Mesendoderm (in vitro differentiated cells): ENCODE results near the gene ZNF688.
"Not testable (repeated sequence)": the region's sequence is repeated elsewhere in the genome, so short reads cannot be mapped to it uniquely, and the experiment has no call there.

Experiments
- DNase-seq: peaks from one replicate; pipeline ENCODE4 v3.0.0; 2013
- H2AK5ac ChIP-seq: 2 replicates; pipeline ENCODE4 v1.6.1; 2013; ENCODE audit warnings: low read length, inconsistent platforms
- H2BK120ac ChIP-seq: 2 replicates; pipeline ENCODE4 v1.6.1; 2013; ENCODE audit warnings: low read depth, mild to moderate bottlenecking, low read length, moderate library complexity, mixed read lengths
- H2BK15ac ChIP-seq: replicated peaks from 2 replicates; pipeline ENCODE4 v1.6.1; 2013; ENCODE audit warnings: low read depth, mild to moderate bottlenecking, moderate library complexity
- H2BK5ac ChIP-seq: 2 replicates; pipeline ENCODE4 v1.6.1; 2013; ENCODE audit warnings: low read length, inconsistent platforms
- H3K18ac ChIP-seq: 2 replicates; pipeline ENCODE4 v1.6.1; 2013; ENCODE audit warnings: mild to moderate bottlenecking, low read length, mixed read lengths
- H3K23ac ChIP-seq: one replicate; pipeline ENCODE4 v1.6.1; 2013; ENCODE audit warnings: low read length
- H3K27ac ChIP-seq: 2 replicates; pipeline ENCODE4 v1.5.1; 2013; ENCODE audit warnings: low read depth, mild to moderate bottlenecking, inconsistent platforms, low read length, moderate library complexity
- H3K27me3 ChIP-seq: 2 replicates; pipeline ENCODE4 v1.6.1; 2013; ENCODE audit warnings: low read length, control low read depth, mild to moderate bottlenecking, inconsistent platforms; ENCODE audit not compliant: insufficient read depth, poor library complexity
- H3K36me3 ChIP-seq: 2 replicates; pipeline ENCODE4 v1.6.1; 2013; ENCODE audit warnings: low read length, inconsistent platforms; ENCODE audit not compliant: control insufficient read depth, insufficient read depth
- H3K4ac ChIP-seq: one replicate; pipeline ENCODE4 v1.6.1; 2013; ENCODE audit warnings: low read depth, mild to moderate bottlenecking, low read length, moderate library complexity
- H3K4me1 ChIP-seq: 2 replicates; pipeline ENCODE4 v1.6.1; 2013; ENCODE audit warnings: low read depth, low read length, inconsistent platforms; ENCODE audit not compliant: control insufficient read depth
- H3K4me2 ChIP-seq: 2 replicates; pipeline ENCODE4 v1.6.1; 2013; ENCODE audit warnings: low read length
- H3K4me3 ChIP-seq: 2 replicates; pipeline ENCODE4 v1.5.1; 2013; ENCODE audit warnings: mild to moderate bottlenecking, low read length
- H3K56ac ChIP-seq: one replicate; pipeline ENCODE4 v1.6.1; 2013; ENCODE audit warnings: low read length
- H3K79me1 ChIP-seq: 2 replicates; pipeline ENCODE4 v1.6.1; 2013; ENCODE audit warnings: low read length, inconsistent platforms
- H3K79me2 ChIP-seq: 2 replicates; pipeline ENCODE4 v1.6.1; 2013; ENCODE audit warnings: mild to moderate bottlenecking, low read length; ENCODE audit not compliant: control insufficient read depth, insufficient read depth
- H3K9ac ChIP-seq: 2 replicates; pipeline ENCODE4 v1.6.1; 2013; ENCODE audit warnings: low read length, inconsistent platforms
- H4K5ac ChIP-seq: one replicate; pipeline ENCODE4 v1.6.1; 2013; ENCODE audit warnings: low read length
- H4K8ac ChIP-seq: one replicate; pipeline ENCODE4 v1.6.1; 2013; ENCODE audit warnings: low read depth, mild to moderate bottlenecking, control low read depth, low read length, moderate library complexity
- WGBS: extraction: QIAGEN DNeasy Blood & Tissue Kit; methylation state at CpG from one replicate; pipeline ENCODE4 v1.1.7; 2013; ENCODE audit warnings: low lambda C conversion rate, missing lambda C conversion rate; ENCODE audit not compliant: insufficient coverage; ENCODE audit errors: extremely low coverage; 5-methylcytosine and 5-hydroxymethylcytosine counted together

ZNF688 gene

DNA sequence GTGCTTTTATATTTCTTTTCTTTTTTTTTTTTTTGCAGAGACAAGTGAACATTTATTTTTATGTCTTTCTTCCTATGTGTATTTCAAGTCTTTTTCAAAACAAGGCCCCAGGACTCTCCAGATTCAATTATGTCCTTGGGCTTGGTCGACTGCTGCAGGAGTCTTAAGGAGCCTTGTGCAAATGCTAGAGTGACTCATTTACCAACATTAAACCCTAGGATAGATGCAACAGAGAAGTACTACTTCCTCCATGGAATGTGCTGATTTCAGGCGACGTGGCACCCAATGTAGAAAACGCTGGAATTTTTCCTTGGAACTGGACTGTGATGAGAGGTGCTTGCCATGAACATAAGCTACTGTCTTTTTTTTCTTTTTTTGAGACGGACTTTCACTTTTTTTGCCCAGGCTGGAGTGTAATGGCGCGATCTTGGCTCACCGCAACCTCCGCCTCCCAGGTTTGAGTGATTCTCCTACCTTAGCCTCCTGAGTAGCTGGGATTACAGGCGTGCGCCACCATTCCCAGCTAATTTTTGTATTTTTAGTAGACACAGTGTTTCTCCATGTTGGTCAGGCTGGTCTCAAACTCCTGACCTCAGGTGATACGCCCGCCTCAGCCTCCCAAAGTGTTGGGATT is 35.0 kb downstream of the ZNF688 start:
- H3K4ac ChIP-seq, H4K5ac ChIP-seq, H3K4me3 ChIP-seq, DNase-seq, H3K36me3 ChIP-seq, H2BK15ac ChIP-seq, H2AK5ac ChIP-seq, H3K27ac ChIP-seq, H3K23ac ChIP-seq, H3K18ac ChIP-seq, H3K27me3 ChIP-seq, H3K4me1 ChIP-seq, H3K4me2 ChIP-seq, H3K79me1 ChIP-seq, H4K8ac ChIP-seq, H3K79me2 ChIP-seq, H2BK120ac ChIP-seq, H2BK5ac ChIP-seq: not testable (repeated sequence)
- H3K56ac ChIP-seq = peak overlapping the region; percentile 99
- no CpG with 5 or more reads among the region's 13 CpGs for WGBS
- H3K9ac ChIP-seq = peak overlapping the region; percentile 81

DNA sequence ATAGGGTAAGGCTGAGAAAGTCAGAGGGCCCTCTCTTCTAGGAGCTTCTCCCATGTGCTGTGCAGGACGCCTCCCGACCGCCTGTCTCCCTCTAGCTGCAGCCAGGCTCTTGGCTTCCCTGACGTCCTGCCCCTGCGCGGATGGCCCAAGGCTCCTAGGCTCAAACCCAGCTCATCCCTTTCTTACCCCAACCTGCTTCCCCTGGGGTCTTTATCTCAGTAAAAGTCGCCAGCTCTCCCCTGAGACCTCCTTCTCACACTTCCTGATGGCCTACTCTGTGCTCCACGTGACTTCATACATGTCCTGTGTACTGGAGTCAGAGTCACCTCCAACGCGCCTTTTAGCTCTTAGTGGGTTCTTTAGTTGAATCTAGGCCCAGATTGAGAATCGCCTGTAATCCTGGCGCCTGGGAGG is 35.7 kb downstream of the ZNF688 start:
- Histone ChIP-seq H2BK120ac (peak overlapping the region; percentile 65), H4K5ac (no peak overlapping the region), H3K18ac (peak overlapping the region; percentile 93), H3K9ac (peak overlapping the region; percentile 81), H3K4me2 (peak overlapping the region; percentile 90), H3K23ac (no peak overlapping the region), H3K27ac (peak overlapping the region; percentile 85), H3K36me3 (no peaks in the 10 kb centered on the region), H3K4me3 (peak overlapping the region; percentile 70), H3K56ac (peak overlapping the region; percentile 99), H3K4me1 (no peaks in the 10 kb centered on the region), H3K4ac (peak overlapping the region; percentile 96), H3K79me2 (no peaks in the 10 kb centered on the region), H2BK15ac (peak overlapping the region; percentile 42), H4K8ac (no peak overlapping the region), H2AK5ac (no peak overlapping the region), H3K27me3 (no peaks in the 10 kb centered on the region), H2BK5ac (no peak overlapping the region), H3K79me1 (peaks cover 2% of the 10 kb centered on the region)
- peak; percentile 93 for DNase-seq
- WGBS = no CpG with 5 or more reads among the region's 12 CpGs

DNA sequence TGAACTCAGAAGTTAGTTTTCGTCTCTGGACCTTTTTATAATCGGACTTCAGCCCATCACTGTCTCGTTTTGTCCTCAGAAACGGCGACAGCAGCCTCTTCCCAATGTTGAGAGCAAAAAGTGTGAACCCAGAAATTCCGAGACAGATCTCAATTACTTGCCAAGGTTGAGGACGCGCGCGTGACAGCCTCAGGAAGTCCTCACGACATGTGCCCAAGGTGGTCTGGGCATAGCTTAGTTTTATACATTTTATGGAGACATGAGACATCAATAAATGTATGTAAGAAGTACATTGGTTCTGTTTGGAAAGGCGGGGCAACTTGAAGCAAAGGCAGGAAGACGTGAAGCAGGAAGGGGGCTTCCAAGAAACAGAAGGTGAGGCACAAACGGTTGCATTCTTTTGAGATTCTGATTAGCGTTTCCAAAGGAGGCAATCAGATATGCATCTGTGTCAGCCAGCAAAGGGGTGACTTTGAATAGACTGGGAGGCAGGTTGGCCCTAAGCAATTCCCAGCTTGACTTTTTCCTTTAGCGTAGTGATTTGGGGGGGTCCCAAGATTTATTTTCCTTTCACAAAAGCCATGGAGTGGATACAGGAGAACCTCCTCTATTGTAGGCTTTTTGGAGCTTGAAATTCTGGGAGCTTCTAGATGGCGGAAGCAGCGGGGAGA is 36.3 kb downstream of the ZNF688 start:
- Histone ChIP-seq H3K36me3 (no peaks in the 10 kb centered on the region), H4K8ac (no peak overlapping the region), H3K23ac (peak overlapping the region; percentile 48), H2BK15ac (no peak overlapping the region), H3K27ac (peak overlapping the region; percentile 85), H2BK5ac (peak overlapping the region; percentile 96), H3K9ac (peak overlapping the region; percentile 81), H3K27me3 (no peaks in the 10 kb centered on the region), H2BK120ac (no peak overlapping the region), H3K18ac (peak overlapping the region; percentile 93), H3K4me3 (peak overlapping the region; percentile 70), H3K56ac (peak overlapping the region; percentile 99), H3K79me1 (peaks cover 2% of the 10 kb centered on the region), H3K79me2 (no peaks in the 10 kb centered on the region), H2AK5ac (peak overlapping the region; percentile 83), H3K4me1 (no peaks in the 10 kb centered on the region), H3K4ac (peak overlapping the region; percentile 78), H4K5ac (peak overlapping the region; percentile 93), H3K4me2 (peak overlapping the region; percentile 90)
- peak; percentile 78 for DNase-seq
- WGBS = no CpG with 5 or more reads among the region's 18 CpGs

DNA sequence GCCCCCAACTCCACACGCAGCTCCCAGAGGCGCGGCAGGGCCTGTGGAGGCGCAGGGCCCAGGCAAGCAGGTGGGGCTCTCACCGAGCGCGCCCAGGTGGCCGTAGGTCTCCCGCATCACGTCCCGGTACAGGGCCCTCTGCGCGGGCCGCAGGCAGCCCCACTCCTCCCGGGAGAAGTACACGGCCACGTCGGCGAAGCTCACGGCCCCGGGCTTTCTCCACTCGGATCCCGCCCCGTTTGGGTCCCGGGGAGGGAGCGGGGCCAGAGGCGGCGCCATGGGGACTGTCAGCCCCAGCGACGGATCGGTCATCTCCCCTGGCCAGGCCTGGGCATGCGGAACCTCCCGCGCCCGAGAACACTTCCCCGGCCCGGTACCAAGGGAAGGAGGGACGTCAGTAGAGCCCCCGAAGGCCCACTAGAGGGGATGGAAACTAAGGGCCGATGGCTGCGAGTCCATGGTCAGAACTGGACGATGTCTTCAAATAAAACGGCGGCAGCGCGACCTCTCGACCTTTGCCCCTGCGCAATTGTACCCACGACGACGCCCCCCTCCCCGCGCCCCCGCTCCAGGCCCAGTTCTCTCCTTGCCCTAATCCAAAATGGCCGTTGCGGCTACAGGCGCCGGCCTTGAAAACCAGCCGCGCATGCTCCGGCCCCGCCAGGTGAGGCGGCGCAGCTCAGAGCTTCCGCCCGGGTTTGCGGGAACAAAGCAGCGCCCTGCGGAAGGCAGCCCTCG is 37.0 kb downstream of the ZNF688 start, which contains the start of gene ZNF747:
Gene ZNF747, minus strand, starts transcription at position 491 of the 738 bp plus-strand sequence. Its CDS starts 179 bp downstream, at position 312.
- Histone ChIP-seq H2BK120ac (peak within 1 kb of the TSS; percentile 75), H3K79me1 (peaks cover 2% of the 10 kb centered on the region), H3K4me2 (peak within 1 kb of the TSS; percentile 90), H3K9ac (peak within 1 kb of the TSS; percentile 93), H3K4me1 (no peaks in the 10 kb centered on the region), H3K23ac (peak within 1 kb of the TSS; percentile 89), H3K18ac (peak within 1 kb of the TSS; percentile 93), H3K56ac (peak within 1 kb of the TSS; percentile 99), H4K8ac (peak within 1 kb of the TSS; percentile 83), H3K4ac (peak within 1 kb of the TSS; percentile 98), H3K27me3 (no peaks in the 10 kb centered on the region), H3K27ac (peak within 1 kb of the TSS; percentile 85), H4K5ac (peak within 1 kb of the TSS; percentile 93), H3K4me3 (peak within 1 kb of the TSS; percentile 72), H2BK5ac (peak within 1 kb of the TSS; percentile 96), H3K36me3 (no peaks in the 10 kb centered on the region), H2BK15ac (no peak within 1 kb of the TSS), H2AK5ac (peak within 1 kb of the TSS; percentile 83), H3K79me2 (no peaks in the 10 kb centered on the region)
- peak; percentile 94 for DNase-seq
- WGBS = no CpG with 5 or more reads among the region's 70 CpGs

DNA sequence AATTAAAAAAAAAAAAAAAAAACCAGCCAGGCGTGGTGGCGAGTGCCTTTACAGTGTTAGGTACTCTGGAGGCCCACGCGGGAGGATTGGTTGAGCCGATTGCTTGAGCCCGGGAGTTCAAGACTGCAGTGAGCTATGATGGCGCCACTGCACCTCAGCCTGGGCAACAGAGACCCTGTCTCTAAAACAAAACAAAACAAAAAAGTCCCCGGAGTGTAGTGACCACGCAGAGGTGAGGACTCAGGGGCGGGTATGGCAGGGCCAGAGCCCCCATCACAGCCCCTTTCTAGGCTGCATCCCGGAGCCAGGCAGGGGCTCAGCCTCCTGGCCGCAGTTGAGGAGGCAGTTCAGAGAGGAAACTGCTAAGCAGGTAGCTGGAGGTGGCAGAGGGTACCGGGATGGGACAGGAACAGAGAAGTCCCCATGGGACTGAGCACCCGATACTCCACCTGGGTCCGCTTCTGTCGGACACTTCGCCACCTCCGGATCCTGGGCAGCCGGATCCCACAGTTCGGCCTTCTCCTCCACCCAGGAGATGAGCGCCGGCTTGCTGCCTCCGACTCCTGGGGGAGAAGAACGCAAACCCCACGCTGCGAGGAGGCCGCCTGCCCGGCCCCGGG is 37.7 kb downstream of the ZNF688 start:
- Histone ChIP-seq H3K27ac (peak overlapping the region; percentile 71), H2BK15ac (no peak overlapping the region), H3K4me2 (peak overlapping the region; percentile 79), H4K5ac (no peak overlapping the region), H3K79me1 (peaks cover 2% of the 10 kb centered on the region), H3K4me3 (peak overlapping the region; percentile 72), H3K9ac (peak overlapping the region; percentile 93), H3K27me3 (no peaks in the 10 kb centered on the region), H4K8ac (no peak overlapping the region), H3K18ac (peak overlapping the region; percentile 81), H3K56ac (peak overlapping the region; percentile 96), H3K4me1 (no peaks in the 10 kb centered on the region), H2BK120ac (peak overlapping the region; percentile 75), H3K4ac (peak overlapping the region; percentile 98), H2AK5ac (no peak overlapping the region), H3K23ac (peak overlapping the region; percentile 89), H3K79me2 (no peaks in the 10 kb centered on the region), H2BK5ac (no peak overlapping the region), H3K36me3 (no peaks in the 10 kb centered on the region)
- WGBS = no CpG with 5 or more reads among the region's 29 CpGs
- DNase-seq = no peak
